WTC11 (cell line): ENCODE measurements around the gene FILIP1L. TPM values are rescaled to one million over a fixed set of nuclear protein-coding genes. Genes with fewer than 3 reads are reported as not detected.

Experiments used
- ATAC-seq: fragments of 200-7000 bp; cut with Tn5 transposase; 2 replicates; pipeline ENCODE4 v1.10.0; 2021; ENCODE audit warnings: mild to moderate bottlenecking, moderate library complexity
- CTCF ChIA-PET: fragments of 300-600 bp; sonication (Branson Sonifier 250); formaldehyde crosslinking; loops from one replicate; lab custom pipeline; 2021; ENCODE audit warnings: antibody characterized with exemption; lab: Charles Lee
- POLR2A ChIA-PET: fragments of 350-600 bp; sonication (Branson Sonifier 250); formaldehyde crosslinking; loops from one replicate; lab custom pipeline; 2021; ENCODE audit warnings: antibody characterized with exemption; lab: Charles Lee
- DNase-seq: peaks from one replicate; pipeline ENCODE4 v3.0.0; 2021; ENCODE audit warnings: low spot score
- H3K27ac Mint-ChIP-seq: 2 replicates; pipeline ENCODE4 v1.8.0; 2021; ENCODE audit warnings: mixed read lengths
- H3K27me3 Mint-ChIP-seq: 2 replicates; pipeline ENCODE4 v1.8.0; 2021; ENCODE audit warnings: low read depth, mild to moderate bottlenecking, moderate library complexity, mixed read lengths
- H3K36me3 Mint-ChIP-seq: 2 replicates; pipeline ENCODE4 v1.8.0; 2021; ENCODE audit warnings: mixed read lengths
- H3K4me1 Mint-ChIP-seq: 2 replicates; pipeline ENCODE4 v1.8.0; 2022; ENCODE audit warnings: mixed read lengths
- H3K4me3 Mint-ChIP-seq: 2 replicates; pipeline ENCODE4 v1.8.0; 2021; ENCODE audit warnings: mild to moderate bottlenecking, moderate library complexity, mixed read lengths
- H3K9me3 Mint-ChIP-seq: 2 replicates; pipeline ENCODE4 v1.8.0; 2021; ENCODE audit warnings: mixed read lengths
- E2F1 ChIP-seq: sonication (generic); formaldehyde crosslinking; IDR thresholded peaks from 2 replicates; pipeline ENCODE4 v1.8.0; 2022; ENCODE audit warnings: mild to moderate bottlenecking, missing genetic modification reagents
- E2F4 ChIP-seq: sonication (generic); formaldehyde crosslinking; IDR thresholded peaks from 2 replicates; pipeline ENCODE4 v1.8.1; 2022; ENCODE audit warnings: low read depth, mild to moderate bottlenecking, moderate library complexity, missing genetic modification reagents, borderline replicate concordance
- EMX1 ChIP-seq: fragments of 250-450 bp; sonication (Bioruptor Pico); IDR thresholded peaks from 2 replicates; pipeline ENCODE4 v1.8.0; 2021; ENCODE audit warnings: mild to moderate bottlenecking
- ESRRA ChIP-seq: sonication (generic); formaldehyde crosslinking; IDR thresholded peaks from 2 replicates; pipeline ENCODE4 v1.8.1; 2022; ENCODE audit warnings: mild to moderate bottlenecking, missing genetic modification reagents, borderline replicate concordance
- HMGXB4 ChIP-seq: sonication (generic); formaldehyde crosslinking; IDR thresholded peaks from 2 replicates; pipeline ENCODE4 v1.8.1; 2023; ENCODE audit warnings: mild to moderate bottlenecking, moderate library complexity, missing genetic modification reagents
- IRF1 ChIP-seq: sonication (generic); formaldehyde crosslinking; IDR thresholded peaks from 2 replicates; pipeline ENCODE4 v1.8.0; 2023; ENCODE audit warnings: missing genetic modification reagents
- IRF2 ChIP-seq: sonication (generic); formaldehyde crosslinking; IDR thresholded peaks from 2 replicates; pipeline ENCODE4 v1.8.0; 2022; ENCODE audit warnings: low read depth, missing genetic modification reagents, borderline replicate concordance
- MLX ChIP-seq: sonication (generic); formaldehyde crosslinking; IDR thresholded peaks from 2 replicates; pipeline ENCODE4 v1.8.1; 2023; ENCODE audit warnings: mild to moderate bottlenecking, missing genetic modification reagents, moderate library complexity
- MYBL2 ChIP-seq: sonication (generic); formaldehyde crosslinking; IDR thresholded peaks from 2 replicates; pipeline ENCODE4 v1.8.1; 2023; ENCODE audit warnings: mild to moderate bottlenecking, moderate library complexity, missing genetic modification reagents
- NR3C1 ChIP-seq: sonication (generic); formaldehyde crosslinking; conservative IDR thresholded peaks from 2 replicates; pipeline ENCODE4 v1.8.1; 2023; ENCODE audit warnings: low read depth, mild to moderate bottlenecking, missing genetic modification reagents
- PREB ChIP-seq: sonication (generic); formaldehyde crosslinking; IDR thresholded peaks from 2 replicates; pipeline ENCODE4 v1.8.1; 2022; ENCODE audit warnings: mild to moderate bottlenecking, missing genetic modification reagents, moderate library complexity, borderline replicate concordance
- SMAD3 ChIP-seq: sonication (generic); formaldehyde crosslinking; IDR thresholded peaks from 2 replicates; pipeline ENCODE4 v1.8.0; 2022; ENCODE audit warnings: missing genetic modification reagents, mild to moderate bottlenecking, borderline replicate concordance
- TEAD4 ChIP-seq: sonication (generic); formaldehyde crosslinking; IDR thresholded peaks from 2 replicates; pipeline ENCODE4 v1.8.0; 2022; ENCODE audit warnings: mild to moderate bottlenecking, missing genetic modification reagents
- USF1 ChIP-seq: sonication (generic); formaldehyde crosslinking; IDR thresholded peaks from 2 replicates; pipeline ENCODE4 v1.8.0; 2022; ENCODE audit warnings: mild to moderate bottlenecking, missing genetic modification reagents
- USF2 ChIP-seq: sonication (generic); formaldehyde crosslinking; IDR thresholded peaks from 2 replicates; pipeline ENCODE4 v1.8.1; 2023; ENCODE audit warnings: mild to moderate bottlenecking, missing genetic modification reagents, moderate library complexity
- ZMAT4 ChIP-seq: fragments of 250-450 bp; sonication (Bioruptor Pico); IDR thresholded peaks from 2 replicates; pipeline ENCODE4 v1.9.0; 2021; ENCODE audit warnings: mild to moderate bottlenecking
- ZNF317 ChIP-seq: sonication (generic); formaldehyde crosslinking; IDR thresholded peaks from 2 replicates; pipeline ENCODE4 v1.8.1; 2023; ENCODE audit warnings: low read depth, mild to moderate bottlenecking, moderate library complexity, missing genetic modification reagents, borderline replicate concordance
- ZNF532 ChIP-seq: fragments of 250-450 bp; sonication (Bioruptor Pico); IDR thresholded peaks from 2 replicates; pipeline ENCODE4 v1.9.0; 2021; ENCODE audit warnings: mild to moderate bottlenecking, borderline replicate concordance
- total RNA-seq: library from RNA; stranded (reverse); gene quantifications from 3 replicates; pipeline ENCODE4 v1.2.3, GENCODE V29; 2021

Gene FILIP1L
- total RNA-seq, 1 experiment from 2014 or later = 0.17 TPM

GRCh38 chr3:100150473-100150872 lies 36.2 kb upstream of the FILIP1L start (continued):
- TF ChIP-seq ZNF532 (CRISPR knock-in tag) (no peak), USF1 (CRISPR knock-in tag) (no peak)
- TF ChIP-seq, all 79 proteins: peak for 0

GRCh38 chr3:100149713-100150415 lies 35.6 kb upstream of the FILIP1L start:
- Mint-ChIP-seq H3K4me3 (no peak overlapping the region), H3K36me3 (peaks cover under 1% of the 10 kb centered on the region), H3K27ac (no peak overlapping the region; the same call in 1 of the 2 replicates), H3K9me3 (peaks cover 7% of the 10 kb centered on the region), H3K4me1 (peaks cover 4% of the 10 kb centered on the region), H3K27me3 (no peaks in the 10 kb centered on the region)
- no peak for DNase-seq
- CTCF ChIA-PET = no interaction called here
- ATAC-seq = no peak
- POLR2A ChIA-PET = no interaction called here
- TF ChIP-seq NR3C1 (CRISPR knock-in tag) (no peak), PREB (no peak), HMGXB4 (CRISPR knock-in tag) (no peak), SMAD3 (CRISPR knock-in tag) (no peak), E2F4 (CRISPR knock-in tag) (no peak), E2F1 (CRISPR knock-in tag) (no peak), IRF2 (CRISPR knock-in tag) (no peak), ZNF317 (CRISPR knock-in tag) (no peak), ZMAT4 (CRISPR knock-in tag) (no peak), TEAD4 (CRISPR knock-in tag) (no peak), USF1 (CRISPR knock-in tag) (no peak), MLX (no peak), USF2 (no peak), IRF1 (no peak), MYBL2 (CRISPR knock-in tag) (no peak), EMX1 (CRISPR knock-in tag) (no peak), ESRRA (CRISPR knock-in tag) (no peak)
